HG03097 (cell line): ENCODE measurements around the gene TEX10.
"Not testable (repeated sequence)": the region's sequence is repeated elsewhere in the genome, so short reads cannot be mapped to it uniquely, and the experiment has no call there.

Experiments
- ATAC-seq: cut with Tn5 transposase; IDR thresholded peaks from one replicate; pipeline ENCODE4 v1.9.1; 2021; ENCODE audit not compliant: unreplicated experiment, low FRiP score

Gene TEX10

DNA sequence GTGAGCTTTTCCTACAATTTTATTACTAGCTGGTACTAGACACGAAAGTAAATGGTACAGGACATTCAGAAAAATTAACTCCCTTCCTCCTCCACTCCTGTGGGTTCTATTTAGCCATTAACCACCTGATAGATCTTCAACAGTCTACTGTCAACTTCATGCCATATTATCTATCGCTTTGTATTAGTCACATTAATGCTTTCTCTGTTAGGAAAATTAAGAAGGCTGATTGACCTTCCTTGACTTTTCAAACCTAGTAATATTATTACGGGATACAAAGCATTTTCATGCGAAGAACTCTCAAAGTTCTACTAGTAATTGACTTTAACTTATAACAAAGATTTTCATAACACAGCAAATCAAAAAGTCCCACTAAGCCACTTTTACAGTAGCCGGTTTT, 1.2 kb downstream of the TEX10 start:
- no peak for ATAC-seq

DNA sequence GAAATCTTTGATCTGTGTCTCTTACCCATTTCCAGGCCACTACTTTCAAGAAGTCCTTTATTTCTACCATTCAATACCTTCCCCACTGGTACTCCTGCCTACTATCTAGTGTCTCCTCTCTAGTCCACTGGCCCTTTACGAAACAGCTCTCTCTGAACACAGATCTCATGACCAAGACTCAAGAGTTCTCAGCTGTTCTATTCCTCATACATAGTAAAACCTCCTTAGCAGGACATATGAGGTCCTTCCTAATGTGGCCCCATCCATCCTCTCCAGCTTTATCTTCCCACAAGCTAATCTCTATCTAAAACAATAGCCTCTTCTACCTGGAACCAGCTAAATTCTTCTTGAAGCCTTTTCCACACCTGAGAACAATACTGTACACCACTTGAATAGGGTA, 2.6 kb downstream of the TEX10 start:
- no peak for ATAC-seq

DNA sequence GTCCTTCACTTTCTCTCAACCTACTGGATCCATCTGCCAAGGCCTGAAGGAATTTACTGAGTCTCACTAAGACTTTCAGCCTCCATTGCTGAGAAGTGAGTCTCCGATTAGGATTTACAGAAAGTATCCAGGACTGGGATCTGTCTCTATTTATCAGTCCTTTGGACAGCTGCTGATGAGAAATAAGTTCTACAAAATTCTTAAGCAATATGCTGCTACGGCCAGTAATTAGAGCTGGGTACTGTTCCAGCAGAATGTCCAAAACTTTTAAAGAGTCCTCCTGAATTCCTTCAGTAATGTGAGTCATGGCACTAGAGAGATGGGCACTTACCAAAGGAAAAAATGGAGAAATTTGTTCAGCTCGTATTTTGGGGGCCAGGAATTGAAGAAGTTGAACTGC, 5.9 kb downstream of the TEX10 start:
- ATAC-seq: no peak

DNA sequence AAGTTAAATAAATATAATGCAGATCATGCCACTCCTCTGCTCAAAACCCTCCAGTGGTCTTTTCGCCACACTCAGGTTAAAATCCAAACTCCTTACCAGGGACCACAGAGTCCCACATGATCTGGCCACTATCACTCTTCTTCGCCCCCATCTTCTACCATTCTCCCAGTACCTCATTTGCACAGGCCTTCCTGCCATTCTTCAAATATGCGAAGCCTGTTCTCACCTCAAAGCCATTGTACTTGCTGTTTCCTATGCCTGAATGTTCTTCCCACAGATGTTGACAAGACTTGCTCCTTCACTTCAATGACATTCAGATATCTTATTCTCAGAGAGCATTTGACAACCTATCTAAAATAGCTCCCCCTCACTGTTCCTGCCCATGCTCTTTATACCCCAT, 10.9 kb downstream of the TEX10 start:
- ATAC-seq: no peak

DNA sequence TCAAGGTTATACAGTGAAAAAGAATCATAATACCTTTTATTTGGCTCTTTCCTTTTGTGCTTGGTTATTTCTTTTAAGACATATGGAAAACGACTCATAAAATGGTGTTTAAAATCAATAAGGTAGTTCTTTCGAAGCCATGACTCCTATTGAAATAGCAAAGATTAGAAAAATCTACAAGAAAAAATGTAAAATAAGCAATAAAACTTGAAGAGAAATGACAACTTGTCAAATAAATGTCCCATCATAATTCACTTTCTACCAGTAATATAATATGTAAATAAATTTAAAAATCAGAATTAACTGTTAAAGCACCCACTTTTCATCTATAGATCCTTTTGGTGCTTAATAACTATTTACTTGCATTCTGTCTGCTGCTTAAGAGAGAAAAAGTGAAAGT, 12.5 kb downstream of the TEX10 start:
- no peak for ATAC-seq

DNA sequence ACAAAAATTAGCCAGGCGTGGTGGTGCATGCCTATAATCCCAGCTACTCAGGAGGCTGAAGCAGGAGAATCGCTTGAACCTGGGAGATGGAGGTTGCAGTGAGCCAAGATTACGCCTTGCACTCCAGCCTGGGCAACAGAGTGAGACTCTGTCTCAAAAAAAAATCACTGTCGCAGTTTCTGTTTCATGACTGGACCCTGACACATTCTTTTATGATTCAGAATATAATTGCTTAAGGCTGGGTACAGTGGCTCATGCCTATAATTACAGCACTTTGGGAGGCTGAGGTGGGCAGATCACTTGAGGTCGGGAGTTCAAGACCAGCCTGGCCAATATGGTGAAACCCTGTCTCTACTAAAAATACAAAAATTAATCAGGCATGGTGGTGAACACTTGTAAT, 14.0 kb downstream of the TEX10 start:
- ATAC-seq: not testable (repeated sequence)

DNA sequence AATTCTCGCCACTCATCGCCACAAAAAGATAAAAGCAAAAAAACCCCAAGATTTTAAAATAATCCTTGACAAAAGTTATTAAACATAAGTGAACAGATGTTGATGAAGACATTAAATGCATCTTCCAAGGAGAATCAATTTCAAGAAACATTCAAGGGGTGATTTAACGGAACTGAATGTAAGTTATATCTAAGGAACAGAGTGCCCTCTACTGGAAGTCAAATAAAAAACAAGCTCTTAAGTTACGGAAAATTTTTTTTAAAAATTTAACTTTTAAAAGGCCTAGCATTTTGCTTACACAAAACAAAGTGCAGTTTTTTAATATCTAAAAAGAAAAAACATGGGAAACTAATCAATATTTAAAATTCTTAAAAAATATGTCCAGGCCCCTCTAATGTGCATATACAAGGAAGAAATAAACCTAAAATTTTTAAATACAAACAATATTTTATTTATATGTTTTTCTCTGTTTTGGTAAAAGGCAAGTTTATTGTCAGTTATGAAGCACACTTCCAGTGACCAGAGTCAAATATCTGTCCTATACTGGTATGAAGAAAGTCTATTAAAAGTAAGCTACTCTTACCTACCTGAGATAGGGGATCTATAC, 28.0 kb downstream of the TEX10 start:
- no peak for ATAC-seq

DNA sequence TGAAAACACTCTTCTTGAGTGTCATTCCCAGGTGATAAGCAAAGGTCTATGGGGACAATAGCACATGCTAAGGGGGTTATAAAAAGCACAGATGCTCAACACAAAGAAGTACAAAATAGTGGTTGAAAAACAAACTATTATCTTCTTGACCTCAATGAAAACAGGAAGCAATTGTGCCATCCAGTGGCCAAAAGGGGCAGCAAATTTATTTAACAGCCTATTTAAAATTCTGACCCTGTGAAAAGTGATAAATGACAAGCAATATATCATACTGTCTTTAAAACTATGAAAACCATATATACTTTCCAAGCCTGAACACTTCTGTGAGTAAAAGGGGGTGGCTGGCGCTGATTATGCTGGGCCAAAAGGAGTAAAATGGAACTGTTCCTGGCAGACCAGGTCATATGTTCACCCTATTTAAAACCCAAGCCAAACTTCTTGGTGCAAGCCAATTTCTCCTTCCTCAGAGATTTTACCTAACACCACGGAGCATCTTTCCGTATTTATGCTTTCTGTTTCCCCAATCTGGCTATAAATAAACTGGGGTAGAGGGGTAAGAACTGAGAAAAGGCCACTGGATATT, 29.7 kb downstream of the TEX10 start:
- no peak for ATAC-seq

DNA sequence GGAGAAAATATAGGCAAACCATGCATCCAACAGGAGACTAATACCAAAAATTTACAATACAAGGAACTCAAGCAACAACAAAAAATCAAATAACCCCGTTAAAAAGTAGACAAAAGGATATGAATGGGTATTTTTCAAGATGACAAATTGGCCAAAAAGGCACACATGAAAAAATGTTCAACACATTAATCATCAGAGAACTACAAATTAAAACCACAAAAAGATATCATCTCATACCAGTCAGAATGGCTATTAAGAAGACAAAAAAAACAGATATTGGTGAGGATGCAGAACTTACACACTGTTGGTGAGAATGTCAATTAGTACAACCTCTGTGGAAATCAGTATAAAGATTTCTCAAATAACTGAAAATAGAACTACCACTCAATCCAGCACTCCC, 35.0 kb downstream of the TEX10 start:
- ATAC-seq: no peak

DNA sequence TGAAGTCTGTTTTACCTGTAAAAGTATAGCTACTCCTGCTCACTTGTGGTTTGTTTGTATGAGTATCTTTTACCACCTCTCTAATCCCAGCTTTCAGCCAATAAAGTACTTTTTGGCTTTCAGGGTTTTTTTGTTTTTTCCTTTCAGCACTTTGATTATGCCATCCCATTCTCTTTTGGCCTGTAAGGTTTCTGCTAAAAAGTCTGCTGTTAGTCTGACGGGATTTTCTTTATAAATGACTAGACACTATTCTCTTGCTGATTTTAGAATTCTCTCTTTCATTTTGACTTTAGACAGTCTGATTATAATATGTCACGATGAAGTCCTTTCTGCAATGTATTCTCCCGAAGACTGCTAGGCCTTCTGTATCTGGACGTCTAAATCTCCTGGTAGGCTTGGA, 37.2 kb downstream of the TEX10 start:
- no peak for ATAC-seq

DNA sequence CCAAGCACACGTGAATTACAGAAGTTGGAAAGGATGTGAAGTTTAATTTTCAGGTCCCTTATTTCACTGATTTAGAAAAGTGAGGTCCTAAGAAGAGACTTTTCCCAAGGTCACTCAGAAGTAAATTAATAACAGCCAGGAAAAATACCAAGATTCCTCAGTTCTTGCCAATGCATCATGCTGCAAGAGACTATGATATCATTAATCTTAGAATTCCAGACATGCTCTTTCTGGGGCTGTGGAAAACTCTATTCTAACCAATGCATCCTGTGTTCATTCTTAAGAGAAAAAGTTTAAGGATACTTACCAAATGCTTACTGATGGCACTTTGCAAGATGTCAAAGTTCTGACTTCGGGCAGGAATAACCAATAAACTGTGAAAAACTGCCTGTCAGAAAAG, 42.8 kb downstream of the TEX10 start:
- no peak for ATAC-seq

DNA sequence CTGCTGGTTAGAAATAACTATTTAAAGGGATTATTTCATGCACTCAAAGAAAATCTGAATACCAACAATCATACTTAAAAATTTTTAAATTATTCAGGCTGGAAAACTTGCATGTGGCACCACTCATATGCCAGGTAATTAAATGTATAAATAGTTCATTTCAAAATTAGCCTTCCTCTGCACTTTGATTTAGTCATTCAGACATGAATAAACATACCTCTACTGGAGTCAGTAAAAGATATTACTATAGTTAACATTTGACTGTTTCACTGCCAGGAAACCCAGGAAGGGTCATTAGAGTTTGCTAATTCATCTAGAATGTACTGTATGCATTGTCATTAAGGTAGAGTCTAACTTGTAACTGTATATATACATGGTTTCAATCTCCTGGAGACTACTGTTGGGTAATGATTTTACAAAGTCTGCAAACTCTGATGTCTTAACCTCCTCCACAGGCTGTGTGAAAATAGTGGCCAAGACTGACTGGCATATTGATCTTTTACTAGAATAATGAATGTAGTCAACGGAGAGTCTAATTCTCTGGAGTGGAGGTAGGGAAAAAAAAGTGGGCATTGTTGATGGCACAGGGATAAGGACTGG, 43.7 kb downstream of the TEX10 start:
- ATAC-seq: no peak

DNA sequence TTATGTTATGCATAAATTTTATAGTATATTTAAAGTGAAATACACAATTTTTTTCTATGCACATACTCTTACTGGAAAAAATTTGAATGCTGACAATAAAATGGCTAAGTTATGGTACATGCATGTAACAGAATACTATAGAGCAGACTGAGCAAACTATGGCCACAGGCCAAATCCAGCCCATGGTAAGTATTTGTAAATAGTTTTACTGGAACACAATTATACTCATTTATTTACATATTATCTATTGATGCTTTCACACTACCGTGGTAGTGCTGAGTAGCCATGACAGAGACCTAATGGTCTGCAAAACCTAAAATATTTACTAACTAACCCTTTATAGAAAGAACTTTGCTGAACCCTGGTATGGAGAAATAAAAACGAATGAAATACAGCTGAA, 45.7 kb downstream of the TEX10 start:
- ATAC-seq: no peak

DNA sequence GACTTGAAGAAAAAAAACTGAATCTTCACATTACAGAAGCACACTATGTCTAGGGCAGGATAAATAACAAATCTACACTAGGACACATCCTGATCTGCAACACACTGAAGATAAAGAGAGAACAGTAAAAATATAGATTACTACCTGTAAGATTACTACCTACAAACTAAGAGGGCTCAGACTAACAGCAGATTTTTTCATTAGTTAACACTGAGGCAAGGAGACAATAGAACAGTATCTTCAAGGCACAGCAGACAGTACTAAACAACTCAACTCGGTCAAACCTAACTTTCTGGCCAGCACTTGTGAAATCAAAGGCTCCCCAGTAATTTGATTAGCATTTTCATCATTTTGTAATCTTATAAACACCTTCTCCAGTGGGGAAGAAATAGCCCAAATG, 46.5 kb downstream of the TEX10 start:
- ATAC-seq: no peak

DNA sequence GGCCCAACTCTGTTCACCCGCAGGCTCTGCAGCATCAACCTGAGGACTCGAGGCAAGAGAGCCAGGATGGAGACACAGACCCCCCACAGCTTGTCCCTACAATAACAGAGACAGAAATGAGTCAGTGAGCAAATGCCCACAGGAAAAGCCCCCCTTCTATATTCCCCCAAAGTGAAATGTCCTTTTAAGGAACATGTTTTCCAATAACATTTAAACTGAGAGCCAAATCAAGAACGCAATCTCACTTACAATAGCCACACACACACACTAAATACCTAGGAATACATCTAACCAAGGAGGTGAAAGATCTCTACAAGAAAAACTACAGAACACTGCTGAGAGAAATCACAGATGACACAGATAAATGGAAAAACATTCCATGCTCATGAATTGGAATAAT, 49.0 kb downstream of the TEX10 start:
- no peak for ATAC-seq

DNA sequence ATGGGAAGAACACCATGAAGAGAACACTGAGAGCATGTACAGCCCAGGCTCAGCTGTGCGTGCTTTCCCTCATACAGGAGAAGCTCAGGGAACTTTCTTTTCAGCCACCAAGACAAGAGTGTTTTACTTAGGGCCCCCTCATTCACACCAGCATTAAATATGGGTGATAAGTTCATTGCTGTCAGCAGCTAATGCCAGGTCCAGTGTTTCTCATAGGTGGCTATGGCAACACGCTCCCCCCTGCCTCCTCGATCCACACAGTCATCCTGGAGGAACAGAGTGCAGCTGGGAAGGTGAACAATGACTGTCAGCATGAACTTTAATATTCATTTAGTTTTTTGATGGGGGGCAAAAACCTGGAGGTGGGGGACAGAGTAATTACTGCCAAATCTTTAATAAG, 54.4 kb downstream of the TEX10 start:
- no peak for ATAC-seq

DNA sequence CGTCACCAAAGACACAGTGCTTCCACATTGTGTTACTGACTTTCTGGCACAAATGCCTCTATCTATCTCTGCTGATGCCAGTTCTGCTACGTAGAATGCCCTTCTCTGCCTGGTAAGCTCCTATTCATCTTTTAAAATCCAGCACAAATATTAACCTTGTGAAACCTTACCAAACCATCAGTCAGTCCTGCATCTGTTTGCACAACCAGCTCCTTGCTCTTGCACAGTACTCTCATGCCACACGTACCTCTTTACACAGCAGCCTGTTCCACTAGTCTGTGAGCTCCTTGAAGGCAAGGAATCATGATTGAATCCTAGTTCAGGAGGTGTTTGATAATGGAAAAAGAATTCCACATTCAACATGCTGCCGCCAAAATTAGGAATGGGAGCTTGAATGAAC, 56.3 kb downstream of the TEX10 start:
- ATAC-seq: no peak

DNA sequence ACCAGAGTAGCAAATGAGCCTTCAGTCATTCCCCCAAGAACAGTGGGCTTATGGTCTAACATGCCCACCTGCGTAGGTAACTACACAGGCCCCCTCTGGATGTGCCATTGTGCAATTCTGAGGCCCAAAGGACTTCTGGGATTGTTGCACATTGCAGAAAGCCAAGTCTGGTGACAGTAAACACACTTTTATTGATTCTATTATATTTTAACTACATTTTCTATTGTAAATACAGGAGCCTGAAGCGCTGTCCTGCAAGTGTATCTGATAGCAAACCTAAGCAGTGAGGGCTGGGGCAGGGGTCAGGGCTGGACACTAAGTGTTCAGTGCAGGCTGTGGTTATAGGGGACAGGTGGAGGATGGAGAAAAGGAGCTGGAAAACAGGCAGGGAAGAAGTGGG, 57.5 kb downstream of the TEX10 start:
- no peak for ATAC-seq

DNA sequence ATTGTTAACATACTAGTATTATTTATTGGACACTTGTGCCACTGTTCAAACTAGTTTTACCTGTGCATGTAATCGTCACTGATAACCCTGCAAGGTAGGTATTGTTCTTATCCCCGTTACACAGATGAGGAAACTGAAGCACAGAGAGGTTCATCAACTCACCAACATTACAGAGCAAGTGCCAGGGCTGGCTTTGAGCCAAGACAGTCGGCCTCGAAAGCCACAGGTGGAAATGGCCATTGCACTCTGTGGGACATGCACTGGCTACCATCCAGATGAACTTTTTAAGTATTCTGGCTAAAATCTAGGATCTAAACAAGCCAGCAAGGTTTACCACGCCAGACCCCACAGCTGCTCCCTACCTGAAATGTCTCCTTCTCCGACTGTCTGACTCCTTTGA, 57.9 kb downstream of the TEX10 start:
- no peak for ATAC-seq

DNA sequence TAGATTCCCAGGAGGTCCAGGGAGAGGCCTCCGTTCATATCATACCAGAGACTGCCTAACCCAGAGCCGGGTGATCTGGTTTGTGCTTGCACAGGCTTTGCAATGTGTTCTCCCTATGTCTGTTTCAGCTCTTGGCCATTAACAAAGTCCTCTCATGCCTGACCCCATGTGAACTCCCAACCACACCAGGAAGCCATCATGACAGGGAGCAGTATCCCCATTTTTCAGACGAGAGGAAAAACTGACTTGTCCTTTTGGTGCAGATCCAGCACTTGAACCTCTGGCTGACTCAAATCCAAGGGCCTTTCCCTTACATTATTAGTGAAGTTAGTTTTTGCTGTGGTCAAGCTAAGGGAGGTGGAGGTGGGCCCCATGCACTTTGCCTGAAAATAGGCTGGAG, 58.4 kb downstream of the TEX10 start:
- ATAC-seq: no peak

DNA sequence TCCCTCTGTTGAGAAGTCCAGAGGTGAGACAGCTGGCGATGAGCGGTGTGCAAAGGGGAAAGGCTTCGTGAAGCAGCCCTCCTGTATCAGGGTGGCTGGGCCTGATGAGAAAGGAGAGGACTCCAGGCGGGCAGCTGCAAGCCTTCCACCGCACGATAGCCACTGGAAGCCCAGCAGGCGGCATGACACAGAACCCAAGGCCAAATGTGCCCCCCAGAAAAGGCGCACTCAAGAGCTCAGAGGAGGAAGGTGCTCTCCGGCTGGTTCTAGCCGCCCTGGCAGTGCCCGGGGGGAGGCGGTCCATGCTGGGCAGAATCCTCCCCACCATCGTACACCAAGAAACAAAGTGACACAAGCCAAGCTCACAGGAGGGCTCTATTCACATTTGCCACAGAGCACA, 60.3 kb downstream of the TEX10 start:
- ATAC-seq: no peak

DNA sequence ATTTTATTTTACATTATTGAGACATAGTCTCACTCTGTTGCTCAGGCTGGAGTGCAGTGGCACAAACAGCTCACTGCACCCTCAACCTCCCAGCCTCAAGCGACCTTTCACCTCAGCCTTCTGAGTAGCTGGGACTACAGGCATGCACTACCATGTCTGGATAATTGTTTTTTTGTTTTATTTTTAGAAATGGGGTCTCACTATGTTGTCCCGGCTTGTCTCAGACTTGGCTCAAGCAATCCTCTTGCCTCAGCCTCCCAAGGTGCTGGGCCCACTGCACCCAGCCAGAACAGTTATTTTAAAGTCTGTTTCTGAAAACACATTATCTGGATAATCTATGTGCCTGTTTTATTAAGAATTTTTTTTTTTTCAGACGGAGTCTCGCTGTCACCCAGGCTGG, 62.0 kb downstream of the TEX10 start:
- ATAC-seq: no peak

DNA sequence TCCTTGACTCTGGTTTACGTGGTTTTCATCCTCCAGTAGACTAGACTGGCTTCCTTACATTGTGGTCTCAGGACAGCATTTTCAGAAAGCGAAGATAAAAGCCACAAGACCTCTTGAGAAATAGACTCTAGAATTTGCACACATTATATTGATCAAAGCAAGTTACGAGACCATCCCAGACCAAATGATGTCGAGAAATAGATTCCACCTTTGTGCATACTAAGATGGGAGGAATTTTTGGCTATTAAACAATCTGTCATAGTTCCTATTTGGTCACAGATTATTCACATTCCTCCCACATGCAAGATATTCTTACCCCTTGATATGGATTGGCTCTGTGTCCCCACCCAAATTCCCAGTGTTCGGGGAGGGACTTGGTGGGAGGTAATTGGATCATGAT, 65.6 kb downstream of the TEX10 start:
- no peak for ATAC-seq
